PFSK-1 (cell line): ENCODE results near the gene HOXB2. TPM values are rescaled to one million over a fixed set of nuclear protein-coding genes. Genes with fewer than 3 reads are reported as not detected.

Source experiments
- FOXP2 ChIP-seq: optimal IDR thresholded peaks from 2 replicates; pipeline ENCODE3; 2011; ENCODE audit warnings: borderline replicate concordance, control low read depth, inconsistent platforms; ENCODE audit not compliant: insufficient read depth; ENCODE audit errors: extremely low read length, extremely low read depth
- POLR2AphosphoS5 ChIP-seq: IDR thresholded peaks from 2 replicates; pipeline ENCODE4 v1.6.1; 2012; ENCODE audit warnings: low read depth, mild to moderate bottlenecking, control low read depth, low read length, moderate library complexity
- SIN3A ChIP-seq: IDR thresholded peaks from 2 replicates; pipeline ENCODE4 v1.6.1; 2012; ENCODE audit warnings: mild to moderate bottlenecking, low read length, moderate library complexity, borderline replicate concordance; ENCODE audit not compliant: insufficient read depth
- TAF1 ChIP-seq: IDR thresholded peaks from 2 replicates; pipeline ENCODE4 v1.6.1; 2012; ENCODE audit warnings: low read length, control low read depth, borderline replicate concordance; ENCODE audit not compliant: insufficient read depth
- polyA plus RNA-seq: library from polyadenylated mRNA; unstranded; fragments of >200 nt; gene quantifications from one replicate; pipeline ENCODE4 v1.2.1, GENCODE V29; 2012; ENCODE audit warnings: low read depth, missing spikeins; ENCODE audit not compliant: insufficient read length
- TF ChIP-seq, protein P1 (sequence below), 2 experiments: IDR thresholded peaks; 2 replicates each; pipeline versions ENCODE4 v1.6.1 to v1.8.0; 2011 to 2012; ENCODE audit warnings: low read depth in 2 of 2, low read length in 2 of 2, control low read depth in 1 of 2, inconsistent platforms in 1 of 2, mild to moderate bottlenecking in 1 of 2, moderate library complexity in 1 of 2; ENCODE audit not compliant: insufficient read depth in 1 of 2

HOXB2 gene
- polyA plus RNA-seq: not detected

DNA sequence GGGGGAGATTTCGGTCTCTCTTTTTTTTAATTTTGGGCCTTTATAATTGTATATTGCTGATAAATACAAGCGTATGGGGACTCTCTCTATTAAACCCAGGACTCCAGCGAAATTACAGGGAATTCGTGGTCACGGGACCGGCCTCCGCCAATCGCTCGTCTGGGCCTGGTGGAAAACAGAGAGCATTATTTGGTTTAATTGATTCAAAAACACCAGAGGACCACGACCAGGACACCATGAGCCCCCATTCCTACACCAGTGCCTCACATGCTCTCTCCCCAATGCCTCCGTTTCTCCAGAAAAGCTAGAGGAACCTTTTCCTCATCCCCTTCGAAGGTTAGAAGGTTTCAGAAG lies at the start of gene HOXB2:
TSS of gene HOXB2 (minus strand) at position 88 of the 354 bp plus-strand sequence. CDS start 198 bp downstream, outside the sequence.
- no peak for TF ChIP-seq TAF1
- TF ChIP-seq POLR2AphosphoS5: no peak
- no peak for TF ChIP-seq FOXP2
- TF ChIP-seq, protein P1, sequence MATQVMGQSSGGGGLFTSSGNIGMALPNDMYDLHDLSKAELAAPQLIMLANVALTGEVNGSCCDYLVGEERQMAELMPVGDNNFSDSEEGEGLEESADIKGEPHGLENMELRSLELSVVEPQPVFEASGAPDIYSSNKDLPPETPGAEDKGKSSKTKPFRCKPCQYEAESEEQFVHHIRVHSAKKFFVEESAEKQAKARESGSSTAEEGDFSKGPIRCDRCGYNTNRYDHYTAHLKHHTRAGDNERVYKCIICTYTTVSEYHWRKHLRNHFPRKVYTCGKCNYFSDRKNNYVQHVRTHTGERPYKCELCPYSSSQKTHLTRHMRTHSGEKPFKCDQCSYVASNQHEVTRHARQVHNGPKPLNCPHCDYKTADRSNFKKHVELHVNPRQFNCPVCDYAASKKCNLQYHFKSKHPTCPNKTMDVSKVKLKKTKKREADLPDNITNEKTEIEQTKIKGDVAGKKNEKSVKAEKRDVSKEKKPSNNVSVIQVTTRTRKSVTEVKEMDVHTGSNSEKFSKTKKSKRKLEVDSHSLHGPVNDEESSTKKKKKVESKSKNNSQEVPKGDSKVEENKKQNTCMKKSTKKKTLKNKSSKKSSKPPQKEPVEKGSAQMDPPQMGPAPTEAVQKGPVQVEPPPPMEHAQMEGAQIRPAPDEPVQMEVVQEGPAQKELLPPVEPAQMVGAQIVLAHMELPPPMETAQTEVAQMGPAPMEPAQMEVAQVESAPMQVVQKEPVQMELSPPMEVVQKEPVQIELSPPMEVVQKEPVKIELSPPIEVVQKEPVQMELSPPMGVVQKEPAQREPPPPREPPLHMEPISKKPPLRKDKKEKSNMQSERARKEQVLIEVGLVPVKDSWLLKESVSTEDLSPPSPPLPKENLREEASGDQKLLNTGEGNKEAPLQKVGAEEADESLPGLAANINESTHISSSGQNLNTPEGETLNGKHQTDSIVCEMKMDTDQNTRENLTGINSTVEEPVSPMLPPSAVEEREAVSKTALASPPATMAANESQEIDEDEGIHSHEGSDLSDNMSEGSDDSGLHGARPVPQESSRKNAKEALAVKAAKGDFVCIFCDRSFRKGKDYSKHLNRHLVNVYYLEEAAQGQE (IDR thresholded peaks at IDR 0.05; ENCODE audit: insufficient read depth in 1 of 2, low read depth in 2 of 2, low read length in 2 of 2): no peak
- TF ChIP-seq SIN3A: no peak

DNA sequence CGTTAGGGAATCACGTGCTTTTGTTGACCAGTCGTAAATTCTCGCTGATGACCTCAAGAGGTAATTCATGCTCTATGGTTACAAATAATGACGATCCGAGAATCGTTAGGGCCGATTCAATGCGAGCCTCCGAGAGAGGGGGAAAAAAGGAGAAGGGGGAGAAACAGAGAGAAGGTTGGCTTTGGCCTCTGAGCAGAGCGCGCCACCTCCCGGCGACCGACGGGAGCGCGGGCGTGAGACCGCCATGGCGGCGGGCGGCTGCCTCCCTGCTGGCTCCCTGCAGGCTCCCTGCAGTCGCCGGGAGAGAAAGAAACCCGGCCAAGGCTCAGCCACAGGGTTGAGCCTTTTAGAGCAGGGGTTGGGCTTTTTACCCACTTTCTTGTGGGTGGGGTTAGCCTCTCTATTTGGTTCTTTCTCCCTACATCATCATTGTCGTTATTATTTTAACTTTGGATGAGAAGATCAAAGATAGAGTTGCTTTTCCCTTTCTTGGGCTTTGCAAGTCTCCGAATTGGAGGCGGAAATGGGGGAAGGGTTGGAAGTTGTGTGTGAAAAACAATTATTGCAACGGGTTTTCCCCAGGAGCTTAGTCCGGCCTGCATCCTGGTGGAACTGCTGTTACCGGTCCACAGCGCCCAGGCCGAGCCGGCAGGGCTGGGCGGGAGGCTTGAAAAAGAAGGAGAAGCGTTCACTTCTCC lies 49.1 kb upstream of the HOXB2 start:
- no peak for TF ChIP-seq POLR2AphosphoS5

DNA sequence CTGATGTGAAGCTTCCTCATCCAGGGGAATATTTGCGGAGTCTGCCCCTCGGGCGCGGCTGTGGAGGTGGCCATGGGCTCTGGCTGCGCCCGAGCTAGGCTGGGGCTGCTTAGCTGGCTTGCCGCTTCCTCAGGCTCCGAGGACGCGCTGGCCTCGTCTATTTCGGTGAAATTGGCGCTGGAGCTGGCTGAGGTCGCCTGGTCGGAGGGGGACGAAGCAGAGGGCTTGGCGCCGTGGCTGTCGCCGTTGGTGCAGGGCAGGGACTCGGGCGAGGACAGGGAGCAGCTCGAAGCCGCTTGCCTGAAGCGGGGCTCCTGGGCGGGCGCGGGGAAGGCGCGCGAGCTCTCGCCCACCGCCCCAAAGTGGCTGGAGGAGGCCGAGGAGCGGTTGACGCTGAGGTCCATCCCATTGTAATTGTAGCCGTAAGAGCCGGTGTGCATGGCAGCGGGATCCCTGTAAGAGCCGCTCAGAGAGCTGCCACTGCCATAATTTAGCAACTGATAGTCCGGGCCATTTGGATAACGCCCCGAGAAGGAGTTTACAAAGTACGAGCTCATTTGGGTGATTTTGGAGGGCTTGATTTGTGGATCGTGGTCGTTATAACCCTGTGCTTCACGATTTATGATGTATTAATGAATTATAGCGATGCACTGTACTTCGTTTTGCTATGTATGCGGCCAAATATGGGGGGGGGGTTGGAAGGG lies 48.4 kb upstream of the HOXB2 start, which contains the start of gene HOXB5:
TSS of gene HOXB5 (minus strand) at position 654 of the 704 bp plus-strand sequence. CDS start at position 557, 97 bp downstream.
- TF ChIP-seq TAF1 (no peak), FOXP2 (no peak), SIN3A (no peak), POLR2AphosphoS5 (no peak)
- TF ChIP-seq, protein P1 (IDR thresholded peaks at IDR 0.05; ENCODE audit: insufficient read depth in 1 of 2, low read depth in 2 of 2, low read length in 2 of 2): no peak

DNA sequence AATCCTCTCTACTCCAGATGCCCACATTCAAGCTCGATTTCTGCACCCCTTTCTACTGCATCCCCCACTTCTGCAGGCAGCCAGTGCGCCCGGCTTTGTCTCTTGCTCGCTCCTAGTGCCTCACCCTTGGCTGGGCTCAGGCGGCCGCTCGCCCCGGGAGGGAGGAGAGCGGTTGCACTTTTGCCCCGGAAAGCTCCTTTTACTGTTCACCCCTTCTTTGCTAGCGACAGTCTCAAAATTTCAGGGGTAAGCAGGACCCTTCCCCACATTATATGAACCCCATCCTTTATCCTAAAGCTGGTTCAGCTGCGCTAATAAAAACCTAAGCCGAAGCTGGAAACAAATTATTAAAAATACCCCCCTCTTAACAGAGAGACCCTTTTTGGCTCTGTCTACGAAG lies 47.7 kb upstream of the HOXB2 start:
- TF ChIP-seq SIN3A (no peak), POLR2AphosphoS5 (no peak)

DNA sequence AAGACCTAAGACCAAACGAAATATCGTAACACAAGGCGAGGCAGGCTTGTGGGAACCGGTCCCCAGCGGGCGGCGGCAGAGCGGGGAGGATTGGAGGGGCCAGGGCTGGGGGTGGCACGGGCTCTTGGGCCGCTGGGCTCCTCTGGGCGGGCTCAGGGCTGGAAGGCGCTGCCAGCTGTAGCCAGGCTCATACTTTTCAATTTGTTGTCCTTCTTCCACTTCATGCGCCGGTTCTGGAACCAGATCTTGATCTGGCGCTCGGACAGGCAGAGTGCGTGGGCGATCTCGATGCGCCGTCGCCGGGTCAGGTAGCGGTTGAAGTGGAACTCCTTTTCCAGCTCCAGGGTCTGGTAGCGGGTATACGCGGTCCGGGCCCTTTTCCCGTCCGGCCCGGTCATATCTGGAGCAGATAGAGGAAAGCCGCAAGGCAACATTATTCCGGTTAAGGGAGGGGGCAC lies 47.2 kb upstream of the HOXB2 start:
- TF ChIP-seq, protein P1 (IDR thresholded peaks at IDR 0.05; ENCODE audit: insufficient read depth in 1 of 2, low read depth in 2 of 2, low read length in 2 of 2): no peak
- TF ChIP-seq POLR2AphosphoS5 (no peak), SIN3A (no peak), TAF1 (no peak), FOXP2 (no peak)

DNA sequence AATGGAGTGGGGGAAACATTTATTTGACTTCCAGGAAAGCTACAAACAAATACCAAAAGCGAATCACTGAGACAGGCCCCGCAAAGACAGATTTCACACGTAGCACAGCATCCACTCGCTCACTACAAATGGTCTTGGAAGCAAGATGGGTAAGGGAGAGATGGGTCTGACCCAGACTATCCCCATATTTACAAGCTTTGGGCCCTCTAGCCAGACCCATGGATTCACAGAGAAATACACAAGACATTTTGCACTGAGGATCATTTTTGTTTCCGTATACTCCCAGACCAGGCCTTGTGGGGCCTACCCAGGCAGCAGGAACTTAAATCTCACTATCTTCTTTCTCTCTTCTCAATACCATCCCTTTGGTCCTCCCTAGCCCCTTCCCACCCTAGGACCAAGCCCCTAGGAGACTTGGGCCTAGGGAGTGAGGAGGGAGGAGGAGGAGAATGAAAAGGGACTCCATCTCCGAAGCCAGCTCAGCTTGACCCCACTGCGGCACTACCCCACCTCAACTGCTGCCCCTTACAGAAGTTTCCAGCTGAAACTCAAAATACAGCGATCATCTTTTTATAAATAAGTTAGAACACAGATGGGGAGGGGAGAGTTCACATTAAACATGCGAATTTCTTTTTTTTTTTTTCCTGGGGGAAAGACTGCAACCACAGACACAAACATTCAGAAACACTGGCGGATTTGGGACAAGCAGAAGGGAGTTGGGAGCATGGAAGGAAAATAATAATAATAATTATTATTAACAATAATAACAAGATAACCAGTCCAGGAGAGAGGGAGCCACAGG lies 46.5 kb upstream of the HOXB2 start:
- TF ChIP-seq TAF1 (no peak), SIN3A (no peak), FOXP2 (no peak), POLR2AphosphoS5 (no peak)
- TF ChIP-seq, protein P1 (IDR thresholded peaks at IDR 0.05; ENCODE audit: insufficient read depth in 1 of 2, low read depth in 2 of 2, low read length in 2 of 2): no peak
